GM23338 (cell line): ENCODE results near the gene ARHGAP10. TPM values are rescaled to one million over a fixed set of nuclear protein-coding genes. Genes with fewer than 3 reads are reported as not detected.

ENCODE experiments used
- ATAC-seq: fragments of 200-7000 bp; cut with Tn5 transposase; 3 replicates; pipeline ENCODE4 v1.9.1; 2020
- DNase-seq: peaks from one replicate; pipeline ENCODE4 v3.0.0-alpha.2; 2015; ENCODE audit warnings: low spot score
- H2AFZ ChIP-seq: fragments of 200-600 bp; sonication (generic); 2 replicates; pipeline ENCODE4 v1.8.0; 2016; ENCODE audit warnings: antibody characterized with exemption, mild to moderate bottlenecking, moderate library complexity
- H3F3A ChIP-seq: fragments of 200-600 bp; sonication (generic); replicated peaks from 2 replicates; pipeline ENCODE4 v1.8.0; 2017; ENCODE audit warnings: antibody characterized with exemption, mixed run types, low read depth
- H3K27ac ChIP-seq: fragments of 200-600 bp; sonication (generic); 2 replicates; pipeline ENCODE4 v1.6.1; 2016; ENCODE audit warnings: low read depth
- H3K27me3 ChIP-seq: fragments of 200-600 bp; sonication (generic); 2 replicates; pipeline ENCODE4 v1.8.0; 2016; ENCODE audit warnings: mild to moderate bottlenecking, mixed run types, moderate library complexity; ENCODE audit not compliant: insufficient read depth
- H3K36me3 ChIP-seq: fragments of 200-600 bp; sonication (generic); 2 replicates; pipeline ENCODE4 v1.8.0; 2016; ENCODE audit warnings: mild to moderate bottlenecking; ENCODE audit not compliant: insufficient read depth
- H3K4me1 ChIP-seq: fragments of 200-600 bp; sonication (generic); 2 replicates; pipeline ENCODE4 v1.8.0; 2016; ENCODE audit warnings: mild to moderate bottlenecking, moderate library complexity; ENCODE audit not compliant: insufficient read depth
- H3K4me2 ChIP-seq: fragments of 200-600 bp; sonication (generic); 2 replicates; pipeline ENCODE4 v1.7.1; 2017; ENCODE audit warnings: mixed run types
- H3K4me3 ChIP-seq: fragments of 200-600 bp; sonication (generic); 2 replicates; pipeline ENCODE4 v1.6.1; 2016; ENCODE audit warnings: mixed run types
- H3K79me2 ChIP-seq: fragments of 200-600 bp; sonication (generic); replicated peaks from 2 replicates; pipeline ENCODE4 v1.8.0; 2017; ENCODE audit warnings: mild to moderate bottlenecking; ENCODE audit not compliant: insufficient read depth
- H3K9me2 ChIP-seq: fragments of 200-600 bp; sonication (generic); 2 replicates; pipeline ENCODE4 v1.8.0; 2017; ENCODE audit not compliant: insufficient read depth
- H4K20me1 ChIP-seq: fragments of 200-600 bp; sonication (generic); replicated peaks from 2 replicates; pipeline ENCODE4 v1.8.0; 2017; ENCODE audit warnings: mild to moderate bottlenecking; ENCODE audit not compliant: insufficient read depth
- H3K27ac Mint-ChIP-seq: 2 replicates; pipeline ENCODE4 v1.8.0; 2020; ENCODE audit warnings: inconsistent platforms, mild to moderate bottlenecking, moderate library complexity, mixed read lengths
- H3K27me3 Mint-ChIP-seq: 3 replicates; pipeline ENCODE4 v1.8.0; 2022; ENCODE audit warnings: low read depth, mild to moderate bottlenecking, moderate library complexity, mixed read lengths, inconsistent platforms; ENCODE audit not compliant: insufficient read depth, poor library complexity
- H3K36me3 Mint-ChIP-seq: 3 replicates; pipeline ENCODE4 v1.8.0; 2021; ENCODE audit warnings: low read depth, mild to moderate bottlenecking, inconsistent platforms, moderate library complexity, mixed read lengths
- H3K4me1 Mint-ChIP-seq: 3 replicates; pipeline ENCODE4 v1.8.0; 2020; ENCODE audit warnings: mild to moderate bottlenecking, inconsistent platforms, mixed read lengths
- H3K4me3 Mint-ChIP-seq: 3 replicates; pipeline ENCODE4 v1.8.0; 2021; ENCODE audit warnings: moderate library complexity, mild to moderate bottlenecking, inconsistent platforms, mixed read lengths
- H3K9me3 Mint-ChIP-seq: 3 replicates; pipeline ENCODE4 v1.8.0; 2020; ENCODE audit warnings: moderate library complexity, mild to moderate bottlenecking, inconsistent platforms, mixed read lengths
- CREB1 ChIP-seq: fragments of 250-450 bp; sonication (Bioruptor Pico); IDR thresholded peaks from 2 replicates; pipeline ENCODE4 v1.5.0; 2020; ENCODE audit warnings: low read depth, mild to moderate bottlenecking, moderate library complexity
- EZH2 ChIP-seq: fragments of 200-600 bp; sonication (generic); IDR thresholded peaks from one replicate; pipeline ENCODE4 v1.8.0; 2017; ENCODE audit warnings: antibody characterized with exemption, mild to moderate bottlenecking, low read depth; ENCODE audit not compliant: unreplicated experiment
- EZH2phosphoT487 ChIP-seq: fragments of 200-600 bp; sonication (generic); IDR thresholded peaks from one replicate; pipeline ENCODE4 v1.8.1; 2018; ENCODE audit warnings: antibody characterized with exemption; ENCODE audit not compliant: unreplicated experiment
- JUNB ChIP-seq: IDR thresholded peaks from one replicate; pipeline ENCODE4 v1.6.1; 2016; ENCODE audit warnings: antibody characterized with exemption; ENCODE audit not compliant: unreplicated experiment
- NANOG ChIP-seq: IDR thresholded peaks from 2 replicates; pipeline ENCODE4 v1.6.1; 2016; ENCODE audit warnings: antibody characterized with exemption, borderline replicate concordance
- POLR2AphosphoS5 ChIP-seq: IDR thresholded peaks from 2 replicates; pipeline ENCODE4 v1.6.1; 2016; ENCODE audit warnings: antibody characterized with exemption, low read depth
- STAT1 ChIP-seq: IDR thresholded peaks from one replicate; pipeline ENCODE4 v1.6.1; 2016; ENCODE audit warnings: antibody characterized with exemption; ENCODE audit not compliant: unreplicated experiment
- ZNF114 ChIP-seq: fragments of 250-450 bp; sonication (Bioruptor Pico); IDR thresholded peaks from 2 replicates; pipeline ENCODE4 v1.5.0; 2020; ENCODE audit warnings: mild to moderate bottlenecking, moderate library complexity
- ZNF331 ChIP-seq: fragments of 250-450 bp; sonication (Bioruptor Pico); IDR thresholded peaks from 2 replicates; pipeline ENCODE4 v1.5.0; 2020; ENCODE audit warnings: low read depth, mild to moderate bottlenecking, moderate library complexity
- ZNF462 ChIP-seq: fragments of 250-450 bp; sonication (Bioruptor Pico); IDR thresholded peaks from 2 replicates; pipeline ENCODE4 v1.5.0; 2020; ENCODE audit warnings: mild to moderate bottlenecking, moderate library complexity
- polyA plus RNA-seq: library from polyadenylated mRNA; unstranded; fragments of >200 nt; fragmentation: Nextera tagmentation; extraction: Ambion mirVana; gene quantifications from 2 replicates; pipeline ENCODE4 v1.2.1, GENCODE V29; 2016
- total RNA-seq: library from RNA; depleted of rRNA; stranded (reverse); fragments of >200 nt; shearing (Covaris generic); gene quantifications from 2 replicates; pipeline ENCODE4 v1.2.3, GENCODE V29; 2014
- TF ChIP-seq, protein P1 (sequence below): IDR thresholded peaks from 2 replicates; pipeline ENCODE4 v1.6.1; 2016; ENCODE audit warnings: antibody characterized with exemption
- TF ChIP-seq, protein P2 (sequence below), 2 experiments: fragments of 200-600 bp in 1 of 2; sonication (generic) in 1 of 2; conservative IDR thresholded peaks; 2 replicates each; pipeline versions ENCODE4 v1.5.1 to v1.6.1; 2016 to 2017; ENCODE audit warnings: antibody characterized with exemption in 2 of 2, low read depth in 2 of 2, mild to moderate bottlenecking in 2 of 2, moderate library complexity in 1 of 2
- TF ChIP-seq, protein P3 (sequence below): IDR thresholded peaks from one replicate; pipeline ENCODE4 v1.6.1; 2018; ENCODE audit warnings: antibody characterized with exemption; ENCODE audit not compliant: unreplicated experiment

ARHGAP10 gene
- total and polyA plus RNA-seq, 2 experiments from 2014 or later: 5.1 to 6.3 TPM

GRCh38 chr4:148061141-148061481 lies 329.2 kb downstream of the ARHGAP10 start:
- DNase-seq (no peak), ATAC-seq (no peak)
- Histone ChIP-seq H2AFZ (no peak overlapping the region), H3K79me2 (no peaks in the 10 kb centered on the region), H3K27ac (no peak overlapping the region), H3K4me3 (no peak overlapping the region), H3K36me3 (no peaks in the 10 kb centered on the region), H3K4me2 (no peak overlapping the region), H3K9me2 (no peaks in the 10 kb centered on the region), H4K20me1 (no peaks in the 10 kb centered on the region), H3K4me1 (peaks cover 26% of the 10 kb centered on the region; the same call in 1 of the 2 replicates), H3K27me3 (no peaks in the 10 kb centered on the region), H3F3A (no peaks in the 10 kb centered on the region)
- Mint-ChIP-seq H3K4me3 (no peak overlapping the region), H3K27me3 (no peaks in the 10 kb centered on the region), H3K4me1 (peaks cover 35% of the 10 kb centered on the region), H3K9me3 (no peaks in the 10 kb centered on the region), H3K36me3 (no peaks in the 10 kb centered on the region), H3K27ac (no peak overlapping the region)
- TF ChIP-seq STAT1: no peak
- TF ChIP-seq ZNF462: no peak
- TF ChIP-seq, protein P1, sequence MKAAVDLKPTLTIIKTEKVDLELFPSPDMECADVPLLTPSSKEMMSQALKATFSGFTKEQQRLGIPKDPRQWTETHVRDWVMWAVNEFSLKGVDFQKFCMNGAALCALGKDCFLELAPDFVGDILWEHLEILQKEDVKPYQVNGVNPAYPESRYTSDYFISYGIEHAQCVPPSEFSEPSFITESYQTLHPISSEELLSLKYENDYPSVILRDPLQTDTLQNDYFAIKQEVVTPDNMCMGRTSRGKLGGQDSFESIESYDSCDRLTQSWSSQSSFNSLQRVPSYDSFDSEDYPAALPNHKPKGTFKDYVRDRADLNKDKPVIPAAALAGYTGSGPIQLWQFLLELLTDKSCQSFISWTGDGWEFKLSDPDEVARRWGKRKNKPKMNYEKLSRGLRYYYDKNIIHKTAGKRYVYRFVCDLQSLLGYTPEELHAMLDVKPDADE: no peak
- TF ChIP-seq JUNB: no peak
- no peak for TF ChIP-seq EZH2
- TF ChIP-seq, protein P2, sequence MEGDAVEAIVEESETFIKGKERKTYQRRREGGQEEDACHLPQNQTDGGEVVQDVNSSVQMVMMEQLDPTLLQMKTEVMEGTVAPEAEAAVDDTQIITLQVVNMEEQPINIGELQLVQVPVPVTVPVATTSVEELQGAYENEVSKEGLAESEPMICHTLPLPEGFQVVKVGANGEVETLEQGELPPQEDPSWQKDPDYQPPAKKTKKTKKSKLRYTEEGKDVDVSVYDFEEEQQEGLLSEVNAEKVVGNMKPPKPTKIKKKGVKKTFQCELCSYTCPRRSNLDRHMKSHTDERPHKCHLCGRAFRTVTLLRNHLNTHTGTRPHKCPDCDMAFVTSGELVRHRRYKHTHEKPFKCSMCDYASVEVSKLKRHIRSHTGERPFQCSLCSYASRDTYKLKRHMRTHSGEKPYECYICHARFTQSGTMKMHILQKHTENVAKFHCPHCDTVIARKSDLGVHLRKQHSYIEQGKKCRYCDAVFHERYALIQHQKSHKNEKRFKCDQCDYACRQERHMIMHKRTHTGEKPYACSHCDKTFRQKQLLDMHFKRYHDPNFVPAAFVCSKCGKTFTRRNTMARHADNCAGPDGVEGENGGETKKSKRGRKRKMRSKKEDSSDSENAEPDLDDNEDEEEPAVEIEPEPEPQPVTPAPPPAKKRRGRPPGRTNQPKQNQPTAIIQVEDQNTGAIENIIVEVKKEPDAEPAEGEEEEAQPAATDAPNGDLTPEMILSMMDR (conservative IDR thresholded peaks at IDR 0.05; ENCODE audit: low read depth in 2 of 2): no peak
- no peak for TF ChIP-seq CREB1 (CRISPR knock-in tag)
- TF ChIP-seq POLR2AphosphoS5: no peak
- TF ChIP-seq ZNF114 (CRISPR knock-in tag): no peak
- TF ChIP-seq NANOG: no peak
- TF ChIP-seq, protein P3, sequence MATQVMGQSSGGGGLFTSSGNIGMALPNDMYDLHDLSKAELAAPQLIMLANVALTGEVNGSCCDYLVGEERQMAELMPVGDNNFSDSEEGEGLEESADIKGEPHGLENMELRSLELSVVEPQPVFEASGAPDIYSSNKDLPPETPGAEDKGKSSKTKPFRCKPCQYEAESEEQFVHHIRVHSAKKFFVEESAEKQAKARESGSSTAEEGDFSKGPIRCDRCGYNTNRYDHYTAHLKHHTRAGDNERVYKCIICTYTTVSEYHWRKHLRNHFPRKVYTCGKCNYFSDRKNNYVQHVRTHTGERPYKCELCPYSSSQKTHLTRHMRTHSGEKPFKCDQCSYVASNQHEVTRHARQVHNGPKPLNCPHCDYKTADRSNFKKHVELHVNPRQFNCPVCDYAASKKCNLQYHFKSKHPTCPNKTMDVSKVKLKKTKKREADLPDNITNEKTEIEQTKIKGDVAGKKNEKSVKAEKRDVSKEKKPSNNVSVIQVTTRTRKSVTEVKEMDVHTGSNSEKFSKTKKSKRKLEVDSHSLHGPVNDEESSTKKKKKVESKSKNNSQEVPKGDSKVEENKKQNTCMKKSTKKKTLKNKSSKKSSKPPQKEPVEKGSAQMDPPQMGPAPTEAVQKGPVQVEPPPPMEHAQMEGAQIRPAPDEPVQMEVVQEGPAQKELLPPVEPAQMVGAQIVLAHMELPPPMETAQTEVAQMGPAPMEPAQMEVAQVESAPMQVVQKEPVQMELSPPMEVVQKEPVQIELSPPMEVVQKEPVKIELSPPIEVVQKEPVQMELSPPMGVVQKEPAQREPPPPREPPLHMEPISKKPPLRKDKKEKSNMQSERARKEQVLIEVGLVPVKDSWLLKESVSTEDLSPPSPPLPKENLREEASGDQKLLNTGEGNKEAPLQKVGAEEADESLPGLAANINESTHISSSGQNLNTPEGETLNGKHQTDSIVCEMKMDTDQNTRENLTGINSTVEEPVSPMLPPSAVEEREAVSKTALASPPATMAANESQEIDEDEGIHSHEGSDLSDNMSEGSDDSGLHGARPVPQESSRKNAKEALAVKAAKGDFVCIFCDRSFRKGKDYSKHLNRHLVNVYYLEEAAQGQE: no peak
- TF ChIP-seq EZH2phosphoT487: no peak
- no peak for TF ChIP-seq ZNF331 (CRISPR knock-in tag)
